Measurements from ENCODE around the gene CIC.
A peak's percentile ranks its signal among the peaks of the same experiment; 100 is the strongest.

The CIC gene

GRCh38 chr19:42290136-42290522 is 21.1 kb downstream of the CIC start:
- no peak for DNase-seq

GRCh38 chr19:42290523-42291434 is 21.7 kb downstream of the CIC start:
- DNase-seq = peak; percentile 60

GRCh38 chr19:42291435-42291810 is 22.4 kb downstream of the CIC start:
- no peak for DNase-seq

GRCh38 chr19:42292042-42292960 is 23.2 kb downstream of the CIC start:
- no peak for DNase-seq

GRCh38 chr19:42292963-42293362 is 23.9 kb downstream of the CIC start:
- no peak for DNase-seq

GRCh38 chr19:42293540-42293939 is 24.5 kb downstream of the CIC start:
- DNase-seq = no peak

- no peak for DNase-seq
Measured at GRCh38 chr19:42293948-42294347, 24.9 kb downstream of the CIC start.

- DNase-seq = no peak
Measured at GRCh38 chr19:42294471-42295137, 25.6 kb downstream of the CIC start.

- DNase-seq = no peak
Measured at GRCh38 chr19:42295342-42295741, 26.3 kb downstream of the CIC start.

- peak; percentile 92 for DNase-seq
Measured at GRCh38 chr19:42295831-42296525, 26.9 kb downstream of the CIC start.

- no peak for DNase-seq
Measured at GRCh38 chr19:42297039-42297438, 28.0 kb downstream of the CIC start.

GRCh38 chr19:42301646-42302203 is 32.7 kb downstream of the CIC start, which contains the start of gene PRR19:
PRR19 (plus strand) TSS chr19:42302132; CDS start chr19:42309585, 7,453 bp downstream.
- peak; percentile 51 for DNase-seq

- no peak for DNase-seq
Measured at GRCh38 chr19:42303101-42303464, 34.0 kb downstream of the CIC start.

- DNase-seq = no peak
Measured at GRCh38 chr19:42303876-42304275, 34.8 kb downstream of the CIC start.

GRCh38 chr19:42306646-42307045 is 37.6 kb downstream of the CIC start:
- no peak for DNase-seq

GRCh38 chr19:42309686-42310085 is 40.6 kb downstream of the CIC start:
- DNase-seq = no peak

- DNase-seq = no peak
Measured at GRCh38 chr19:42311657-42312056, 42.6 kb downstream of the CIC start.

GRCh38 chr19:42312370-42312769 is 43.3 kb downstream of the CIC start:
- DNase-seq = no peak

- DNase-seq = peak; percentile 67
Measured at GRCh38 chr19:42313096-42313839, 44.2 kb downstream of the CIC start, which contains the start of gene TMEM145. TMEM145 (plus strand) TSS chr19:42313309; CDS start chr19:42313377, 68 bp downstream.

- no peak for DNase-seq
Measured at GRCh38 chr19:42313840-42314755, 45.0 kb downstream of the CIC start.

All from stimulated activated CD4-positive, alpha-beta T cell treated with anti-CD3 and anti-CD28 coated beads, Interleukin-15, amount 100 ng/mL, for 24 hours (primary cell).